Measurements from ENCODE around the gene EFHD2.

DNA sequence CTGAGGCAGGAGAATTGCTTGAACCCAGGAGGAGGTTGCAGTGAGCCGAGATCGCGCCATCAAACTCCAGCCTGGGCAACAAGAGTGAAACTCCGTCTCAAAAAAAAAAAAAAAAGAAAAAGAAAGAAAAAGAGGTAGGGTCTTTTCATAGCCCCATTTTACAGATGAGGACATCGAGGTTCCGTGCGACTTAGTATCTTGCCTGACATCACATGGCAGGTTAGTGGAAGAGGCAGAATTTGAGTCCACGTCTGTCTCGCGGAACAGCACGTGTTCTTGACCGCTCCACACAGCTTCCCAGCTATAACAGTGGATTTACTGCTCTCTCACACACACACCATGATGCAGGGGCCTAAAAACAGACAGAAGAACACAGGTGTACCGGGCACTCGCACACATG, 29.6 kb downstream of the EFHD2 start:
- TF ChIP-seq EZH2 (IDR thresholded peaks at IDR 0.05; ENCODE audit: borderline replicate concordance, insufficient read depth, low read length, poor library complexity, severe bottlenecking) (no peak), CTCF (IDR thresholded peaks at IDR 0.05; ENCODE audit: poor library complexity, severe bottlenecking) (no peak), POLR2AphosphoS5 (IDR thresholded peaks at IDR 0.05) (no peak), SMC3 (conservative IDR thresholded peaks at IDR 0.05; ENCODE audit: poor library complexity) (no peak), TAF1 (IDR thresholded peaks at IDR 0.05; ENCODE audit: low read depth) (no peak), RAD21 (conservative IDR thresholded peaks at IDR 0.05) (no peak), EP300 (conservative IDR thresholded peaks at IDR 0.05; ENCODE audit: poor library complexity, severe bottlenecking) (no peak)

All from neural cell (in vitro differentiated cells).